ENCODE data around the gene CARTPT. TPM values are rescaled to one million over a fixed set of nuclear protein-coding genes. Genes with fewer than 3 reads are reported as not detected.
A peak's percentile ranks its signal among the peaks of the same experiment; 100 is the strongest.

Gene CARTPT
- total and polyA plus RNA-seq, 10 of the 15 experiments (the other 5 are each of a cell fraction or from before 2014, with no cell fraction given), result not detected

- Histone ChIP-seq H4K20me1 (ENCODE audit: control insufficient read depth, insufficient read depth) (no peaks in the 10 kb centered on the region), H3K9ac (ENCODE audit: control insufficient read depth, insufficient read depth, low read length) (no peak overlapping the region), H2AFZ (ENCODE audit: control insufficient read depth, low read depth, low read length) (peak overlapping the region; percentile 51), H3K4me2 (ENCODE audit: control insufficient read depth, insufficient read depth) (peak overlapping the region; percentile 21), H3K4me3 (no peak overlapping the region), H3K79me2 (ENCODE audit: control insufficient read depth, insufficient read depth, low read length) (no peaks in the 10 kb centered on the region), H3K27ac (ENCODE audit: control insufficient read depth, insufficient read depth) (no peak overlapping the region), H3K27me3 (replicated peaks in 1 of 2; ENCODE audit: control insufficient read depth in 2 of 2, insufficient read depth in 2 of 2, low read length in 1 of 2) (no peaks in the 10 kb centered on the region), H3K4me1 (ENCODE audit: control insufficient read depth, insufficient read depth, low read length) (no peaks in the 10 kb centered on the region), H3K36me3 (ENCODE audit: control insufficient read depth in 2 of 2, insufficient read depth in 2 of 2, low read length in 1 of 2) (no peaks in the 10 kb centered on the region), H3K9me3 (replicated peaks; ENCODE audit: control insufficient read depth, insufficient read depth, low read length) (no peaks in the 10 kb centered on the region)
- ChIA-PET SMC1A (ENCODE audit: uncharacterized antibody, unreplicated experiment) (interaction anchor here (1.1 to 2.2 kb wide), 2 partner anchors 11 to 282 kb away, joined by 3 to 16 read pairs; no protein-coding TSS in a partner anchor), RAD21 (ENCODE audit: unreplicated experiment) (interaction anchor here (2.2 kb wide), 1 partner anchor 282 kb away, joined by 11 read pairs; no protein-coding TSS in a partner anchor), CTCF (interaction anchor here (0.7 to 2.4 kb wide), 11 partner anchors 12 to 304 kb away, joined by 3 to 31 read pairs (median 3); no protein-coding TSS in a partner anchor), POLR2A (interaction anchor here (0.9 kb wide), 1 partner anchor 170 kb away, joined by 3 read pairs; no protein-coding TSS in a partner anchor)
- intact Hi-C loops (cut with micrococcal nuclease; ENCODE audit: unreplicated experiment) (loop anchor here (1.0 to 10.0 kb wide), 4 partner anchors 99 to 283 kb away; no protein-coding TSS in a partner anchor), in situ Hi-C loops (cut with MboI) (loop anchor here (25.0 kb wide), 1 partner anchor 96 kb away; no protein-coding TSS in a partner anchor)
- BruUV-seq (replicated peaks), result no TSS peak
- ATAC-seq (peak; percentile 100), FAIRE-seq (peak; percentile 77), DNase-seq (ENCODE audit: low read depth, low spot score) (peak; percentile 12)
- WGBS (ENCODE audit: insufficient coverage, insufficient replicate concordance, low lambda C conversion rate, missing lambda C conversion rate), result 11% methylated on average over 14 of the region's 14 CpGs
- TF ChIP-seq SMC3 (IDR thresholded peaks at IDR 0.05; ENCODE audit: borderline replicate concordance, low read length) (peak; percentile 63; the same call in 1 of the 2 replicates), YY1 (IDR thresholded peaks at IDR 0.05; ENCODE audit: low read depth, low read length) (peak; percentile 38; the same call in 1 of the 2 replicates), RAD21 (IDR thresholded peaks at IDR 0.05; ENCODE audit: insufficient read depth, low read depth, low read length) (peak; percentile 92), ZNF592 (IDR thresholded peaks at IDR 0.05) (no peak), SMARCA5 (IDR thresholded peaks at IDR 0.05) (no peak), HCFC1 (IDR thresholded peaks at IDR 0.05; ENCODE audit: low read length) (no peak), DPF2 (IDR thresholded peaks at IDR 0.05) (no peak), PKNOX1 (IDR thresholded peaks at IDR 0.05) (no peak), NFYA (IDR thresholded peaks at IDR 0.05; ENCODE audit: borderline replicate concordance, low read depth, low read length) (no peak), FOXK2 (IDR thresholded peaks at IDR 0.05) (no peak), CREB1 (IDR thresholded peaks at IDR 0.05; ENCODE audit: low read depth) (0 out of 2 replicates have a peak, but pooled peaks have one; percentile 41), GABPA (IDR thresholded peaks at IDR 0.05; ENCODE audit: low read depth) (no peak), ZBTB11 (CRISPR knock-in tag; IDR thresholded peaks at IDR 0.05) (no peak), RUNX3 (IDR thresholded peaks at IDR 0.05; ENCODE audit: low read length) (peak; percentile 50)
Observed at GRCh38 chr5:71757590-71758543, 38.8 kb downstream of the CARTPT start.

All from GM12878 (cell line).